ENCODE results near the gene DCC.

DCC gene

DNA sequence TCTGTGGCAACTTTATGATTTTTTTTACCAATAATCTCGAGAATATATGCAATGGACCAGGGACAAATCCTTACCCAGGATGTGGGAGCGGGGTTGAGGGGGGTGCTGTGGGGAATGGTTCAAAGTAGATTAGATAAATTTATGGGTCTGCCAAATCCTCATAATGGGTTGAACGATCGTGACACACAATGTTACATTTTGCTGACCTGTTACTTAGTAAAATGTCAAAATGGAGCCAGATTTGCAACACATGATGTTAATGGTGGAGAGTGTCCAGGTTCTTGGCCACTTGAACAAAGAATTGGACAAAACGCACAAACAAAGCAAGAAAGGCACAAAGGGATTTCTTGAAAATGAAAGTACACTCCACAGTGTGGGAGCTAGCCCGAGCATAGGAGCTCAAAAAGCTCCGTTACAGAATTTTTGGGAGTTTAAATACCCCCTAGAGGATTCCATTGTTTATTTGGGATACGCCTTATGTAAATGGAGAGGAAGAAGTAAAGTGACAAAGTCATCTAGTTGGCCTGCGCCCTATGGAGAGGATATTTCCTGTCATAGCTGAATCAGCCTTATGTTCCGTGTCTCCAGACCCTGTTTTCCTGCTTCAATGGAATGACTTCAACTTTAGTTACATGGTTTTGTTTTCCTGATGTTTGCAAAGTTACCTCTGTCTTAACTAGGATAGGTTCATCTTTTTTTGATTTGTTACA is 776.0 kb downstream of the DCC start:
- DNase-seq = no peak

DNA sequence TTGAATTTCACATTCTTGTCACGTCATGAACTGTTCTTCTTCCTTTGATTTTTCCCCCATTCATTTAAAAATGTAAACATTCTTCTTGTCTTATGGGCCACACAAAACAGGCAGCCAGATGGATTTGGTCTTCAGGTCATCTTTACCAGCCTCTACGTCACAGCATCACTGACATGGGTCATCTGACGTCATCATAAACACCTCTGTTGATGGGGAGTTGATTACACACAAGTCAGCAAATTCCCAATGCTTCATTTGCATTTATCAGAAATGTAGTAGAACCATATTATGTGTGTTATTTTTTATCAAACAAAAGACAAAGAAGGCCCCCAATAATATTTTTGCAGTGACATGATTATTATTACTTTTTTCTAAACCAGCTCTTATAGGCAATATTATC is 777.9 kb downstream of the DCC start:
- no peak for DNase-seq

DNA sequence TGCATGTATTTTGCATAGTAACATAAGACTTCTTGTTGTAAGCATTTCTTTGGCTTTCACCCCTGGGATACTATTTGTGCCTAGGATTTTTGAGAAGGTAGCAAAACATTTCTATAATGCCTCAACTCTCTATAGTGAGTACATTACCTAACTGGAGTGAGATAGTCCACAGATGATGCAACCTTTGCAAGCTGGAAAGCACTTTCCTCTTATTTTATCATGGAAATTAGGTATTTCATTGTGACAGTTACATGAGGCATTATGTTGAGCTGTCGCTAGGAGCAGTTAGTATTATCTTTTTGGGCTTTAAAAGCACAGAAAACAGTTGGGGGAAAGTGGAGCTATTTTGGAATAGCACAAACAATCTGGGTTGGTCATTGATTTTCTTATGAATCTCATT is 786.2 kb downstream of the DCC start:
- DNase-seq = no peak

DNA sequence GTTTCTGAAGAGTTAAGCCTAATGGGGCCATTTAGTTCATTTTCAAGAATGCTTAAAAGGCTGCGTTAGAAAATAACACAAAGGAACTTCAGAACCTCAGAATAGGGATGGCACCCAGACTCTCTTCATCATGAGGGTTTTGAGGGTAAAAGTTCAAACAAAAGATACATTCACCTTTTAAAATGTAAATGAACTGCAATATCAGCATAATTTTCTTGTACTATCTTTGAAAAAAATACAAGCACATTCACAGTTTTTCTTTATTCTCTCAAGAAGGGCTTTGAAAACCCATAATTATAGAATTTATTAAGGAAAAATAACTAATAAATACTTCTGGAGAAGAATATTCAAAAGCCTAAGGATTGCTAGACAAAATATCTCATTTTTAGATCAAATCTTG is 791.0 kb downstream of the DCC start:
- DNase-seq = no peak

DNA sequence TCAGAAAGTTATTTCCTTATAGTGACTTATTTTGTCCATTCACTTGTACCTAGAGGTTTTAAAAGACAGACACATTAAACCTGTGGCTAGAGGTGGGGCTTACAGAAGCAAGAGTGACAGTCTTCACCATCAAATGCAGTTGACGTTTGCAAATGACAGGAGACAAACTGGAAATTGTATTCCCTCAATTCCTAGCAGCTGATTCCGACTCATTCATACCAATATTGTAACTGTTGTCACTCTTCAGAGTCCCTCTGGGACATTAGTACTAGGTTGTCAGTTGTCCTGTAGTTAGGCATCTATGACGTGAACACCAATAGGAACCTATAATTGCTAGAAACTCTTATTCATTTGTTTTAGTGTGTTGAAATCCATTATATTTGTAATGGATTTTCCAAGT is 794.7 kb downstream of the DCC start:
- no peak for DNase-seq

DNA sequence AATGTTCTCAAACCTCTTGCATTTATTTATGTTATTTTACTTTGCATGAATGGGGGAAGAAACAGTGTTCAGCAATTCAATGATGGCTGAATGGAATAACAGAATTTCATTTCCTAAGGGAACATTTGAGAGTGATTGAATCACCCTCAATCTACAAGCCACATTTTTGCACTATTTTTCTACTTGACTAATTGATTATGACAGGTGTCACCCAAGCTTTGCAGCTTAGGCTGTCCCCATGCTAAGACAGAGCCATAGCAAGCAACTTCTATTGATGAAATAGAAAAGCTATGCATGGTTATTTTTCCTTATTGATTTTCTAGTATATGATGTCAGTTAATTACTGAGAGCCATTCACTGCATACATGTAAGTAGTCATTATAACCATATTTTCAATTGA is 795.7 kb downstream of the DCC start:
- DNase-seq = no peak

DNA sequence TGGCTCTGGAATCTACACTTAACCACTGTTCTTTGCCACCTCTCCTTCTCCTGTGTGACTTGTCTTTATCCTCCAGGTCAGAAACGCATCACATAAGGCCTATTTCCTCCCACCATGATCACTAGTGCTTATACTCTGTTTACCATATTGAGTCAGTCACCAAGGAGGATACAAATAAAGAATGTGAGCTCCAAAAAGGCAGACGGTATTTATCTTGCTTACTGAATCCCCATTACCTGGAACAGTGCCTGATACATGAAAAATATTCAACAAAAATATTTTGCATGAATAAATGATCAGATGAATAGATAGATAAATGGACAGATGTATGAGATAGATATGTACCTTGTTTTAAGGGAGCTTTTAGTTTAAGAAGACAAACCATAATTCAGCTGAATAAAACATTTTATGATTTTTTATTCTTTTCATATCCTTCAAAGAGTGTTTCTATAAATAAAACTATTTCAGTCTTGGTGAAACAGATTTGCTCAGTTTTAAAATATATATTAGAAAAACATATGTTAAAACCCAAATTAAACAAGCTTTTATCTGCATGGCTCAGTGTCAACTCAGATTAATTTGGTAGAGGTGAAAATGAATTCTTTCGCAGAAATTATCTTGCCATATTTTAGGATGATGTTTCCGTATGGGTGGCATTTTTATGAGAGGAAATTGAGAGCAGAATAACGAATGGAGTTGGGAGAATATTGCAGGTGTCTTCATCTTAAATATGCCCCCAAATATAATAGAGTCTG is 799.9 kb downstream of the DCC start:
- DNase-seq = no peak

DNA sequence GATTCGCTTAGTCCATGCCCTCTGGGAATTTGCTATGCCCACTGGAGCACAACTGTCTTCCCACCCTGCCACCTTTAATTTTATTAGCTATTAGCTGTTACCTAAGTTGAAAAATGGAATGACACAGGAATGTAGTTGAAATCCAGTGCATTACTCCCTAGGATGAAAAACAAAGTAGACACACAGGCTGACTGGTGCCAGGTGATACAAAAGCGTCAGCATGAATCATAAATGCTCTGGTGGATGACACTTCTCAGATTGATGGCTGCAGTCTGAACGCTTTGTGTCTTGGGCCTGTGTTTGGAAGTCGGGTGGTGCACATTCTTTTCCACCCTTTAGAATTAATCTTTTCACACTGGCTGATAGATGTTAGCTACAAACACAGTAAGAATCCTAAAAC is 802.0 kb downstream of the DCC start:
- no peak for DNase-seq

DNA sequence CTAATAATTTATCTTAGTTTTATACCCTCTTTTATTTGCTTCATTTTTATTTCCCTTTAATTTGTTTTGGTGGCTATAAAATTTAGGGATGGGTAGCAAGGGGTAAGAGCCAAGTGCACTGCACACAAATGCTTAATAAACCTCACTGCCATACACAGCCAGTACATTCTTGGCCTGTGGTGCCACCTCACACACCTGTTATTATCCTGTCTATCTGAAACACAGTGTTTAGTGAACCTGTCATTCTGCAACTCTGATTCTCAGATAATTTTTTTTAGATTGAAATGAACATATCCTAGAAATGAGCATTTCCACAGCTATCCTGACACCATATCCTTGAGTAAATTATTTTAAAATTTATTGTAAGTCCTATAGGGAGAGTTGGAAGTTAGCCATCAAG is 807.5 kb downstream of the DCC start:
- DNase-seq = peak; percentile 62

DNA sequence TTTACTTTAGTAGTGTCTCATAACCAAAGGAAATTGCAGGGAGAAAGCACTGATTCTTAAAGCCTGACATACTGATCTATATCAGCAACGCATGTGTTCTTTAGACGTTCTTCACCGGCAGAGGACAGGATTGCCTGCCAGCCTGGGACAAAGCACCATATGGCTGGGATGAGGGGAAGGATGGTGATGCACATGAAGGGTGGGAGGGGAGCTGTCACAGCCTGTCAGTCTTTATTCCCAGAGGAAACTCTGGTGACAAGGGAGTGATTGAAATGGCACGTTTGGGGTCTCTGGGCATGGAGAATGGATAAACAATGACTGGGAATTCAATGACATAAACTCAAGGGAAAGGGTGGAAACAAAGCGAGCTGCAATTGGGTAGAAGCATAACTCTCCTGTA is 808.1 kb downstream of the DCC start:
- DNase-seq = peak; percentile 97

DNA sequence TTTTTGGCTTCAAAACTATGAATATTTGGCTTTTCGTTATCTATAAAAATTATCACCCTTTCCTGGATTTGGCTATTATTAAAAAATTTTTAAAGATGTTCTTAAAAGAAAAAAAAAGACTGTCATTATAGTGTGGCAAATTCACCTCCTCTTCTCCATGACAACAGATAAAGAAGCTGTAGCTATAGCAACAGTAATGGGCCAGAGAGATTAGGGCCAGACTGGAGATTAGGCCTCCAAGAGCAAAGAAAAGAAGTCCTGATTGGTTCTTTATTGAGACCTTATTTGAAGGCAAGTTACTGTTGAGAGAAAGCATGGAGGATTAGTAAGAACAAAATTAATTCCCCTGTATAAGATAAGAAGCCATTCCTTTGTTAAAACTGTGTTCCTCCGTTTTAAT is 812.5 kb downstream of the DCC start:
- DNase-seq = no peak

DNA sequence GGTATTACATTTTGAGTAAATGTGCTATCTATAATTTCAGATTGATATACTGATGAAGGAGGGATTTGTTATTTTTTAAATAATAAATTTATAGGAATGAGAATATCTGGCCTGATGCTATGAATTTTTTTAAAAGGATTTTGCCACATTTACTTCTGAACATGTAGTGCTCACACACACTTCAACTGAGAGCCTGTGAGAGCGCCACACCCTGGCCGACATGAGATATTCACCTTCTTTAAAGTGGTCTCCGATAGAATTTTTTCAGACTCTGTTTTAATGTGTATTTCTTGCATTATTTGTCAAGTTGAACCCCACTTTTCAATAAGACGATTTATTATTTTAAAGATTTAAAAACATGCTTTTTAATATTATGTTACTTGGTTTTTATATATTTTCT is 813.3 kb downstream of the DCC start:
- no peak for DNase-seq

DNA sequence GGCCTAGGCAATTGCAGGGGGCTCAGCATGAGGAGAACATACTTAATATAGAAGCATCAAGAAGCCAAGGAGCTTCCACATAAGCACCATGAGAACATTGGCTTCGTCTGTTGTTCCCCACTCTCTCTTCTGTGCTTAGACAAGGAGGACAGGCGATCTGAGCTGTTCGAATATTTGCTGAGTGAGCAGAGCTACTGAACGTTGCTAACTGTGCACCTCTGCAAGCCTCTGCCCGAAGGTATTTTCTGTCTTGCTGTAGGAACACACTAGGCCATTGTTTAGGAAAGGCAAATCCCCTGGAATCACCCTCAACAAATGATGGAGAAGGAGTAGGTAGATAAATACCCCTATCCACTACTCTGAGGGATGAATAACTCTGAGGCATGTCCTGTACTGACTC is 813.8 kb downstream of the DCC start:
- no peak for DNase-seq

DNA sequence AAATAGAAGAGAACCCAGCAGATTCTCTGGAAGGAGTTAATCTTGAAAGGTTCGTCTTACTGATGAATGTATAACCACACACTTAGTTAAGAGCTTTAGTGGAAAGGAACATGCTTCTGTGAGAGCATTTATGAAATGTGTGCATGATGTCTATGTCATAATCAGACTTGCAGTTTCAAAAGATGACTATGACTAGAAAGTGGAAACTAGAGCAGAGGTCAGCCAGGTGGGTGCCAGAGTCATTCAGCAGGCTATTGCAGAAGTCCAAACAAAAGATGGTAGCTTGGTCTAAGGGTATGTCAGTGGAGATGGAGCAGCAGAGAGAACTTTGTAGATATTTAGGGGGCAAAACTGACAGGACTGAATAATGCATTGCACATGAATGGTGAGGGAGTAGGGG is 825.8 kb downstream of the DCC start:
- DNase-seq = no peak

DNA sequence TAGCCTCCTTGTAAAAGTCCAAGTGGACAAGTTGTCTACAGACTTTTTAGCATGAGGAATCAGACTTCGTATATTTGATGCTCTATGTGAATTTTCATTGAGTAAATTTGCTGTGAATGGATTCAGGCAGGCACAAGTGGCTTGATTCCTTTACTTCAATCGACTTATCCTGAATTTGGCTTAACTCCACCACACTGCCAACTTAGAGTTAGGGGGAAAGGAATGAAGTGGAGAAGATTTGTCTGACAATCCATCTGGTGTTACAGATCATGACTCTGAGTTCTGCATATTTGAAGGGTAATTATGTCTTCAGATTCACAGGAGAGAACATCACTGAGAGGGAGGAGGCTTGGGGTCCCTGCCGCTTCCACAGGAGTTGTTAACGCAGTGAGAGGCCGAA is 829.3 kb downstream of the DCC start:
- no peak for DNase-seq

DNA sequence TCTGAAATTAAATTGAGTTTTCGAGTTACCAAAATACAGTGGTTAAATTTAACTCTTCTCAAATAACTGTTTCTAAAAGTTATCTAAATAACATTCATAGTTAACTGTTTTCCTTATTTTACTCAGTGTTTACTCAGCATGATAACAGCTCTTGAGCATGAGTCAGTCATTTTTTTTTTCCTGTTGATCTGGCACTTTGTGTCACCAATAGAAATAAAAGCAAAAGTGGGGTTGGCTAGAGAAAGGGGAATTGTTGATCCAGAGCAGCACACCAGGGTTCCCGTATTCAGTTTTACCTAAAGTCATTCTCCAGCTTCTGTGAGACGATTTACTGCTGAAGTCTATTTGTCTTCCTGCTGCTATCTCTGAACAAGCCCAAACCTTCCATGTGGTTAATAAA is 851.6 kb downstream of the DCC start:
- DNase-seq = no peak

DNA sequence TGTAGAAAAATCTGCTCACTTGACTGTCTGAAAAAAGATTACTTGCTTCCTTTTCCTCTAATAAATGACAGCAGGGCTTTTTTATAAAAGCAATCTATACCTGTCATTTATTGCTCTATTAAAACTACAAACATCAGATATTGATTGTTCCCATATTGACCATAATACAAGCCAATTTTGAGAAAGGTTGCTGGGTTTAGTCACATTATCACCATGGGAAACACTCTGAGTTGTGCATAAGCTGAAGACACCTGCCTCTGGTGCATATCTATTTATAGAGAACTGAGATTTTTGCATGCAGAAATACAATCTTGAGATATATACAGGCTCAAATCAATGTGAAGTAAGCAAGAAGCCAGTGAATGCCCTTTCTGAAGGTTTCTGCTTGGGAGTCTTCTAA is 853.9 kb downstream of the DCC start:
- DNase-seq = no peak

DNA sequence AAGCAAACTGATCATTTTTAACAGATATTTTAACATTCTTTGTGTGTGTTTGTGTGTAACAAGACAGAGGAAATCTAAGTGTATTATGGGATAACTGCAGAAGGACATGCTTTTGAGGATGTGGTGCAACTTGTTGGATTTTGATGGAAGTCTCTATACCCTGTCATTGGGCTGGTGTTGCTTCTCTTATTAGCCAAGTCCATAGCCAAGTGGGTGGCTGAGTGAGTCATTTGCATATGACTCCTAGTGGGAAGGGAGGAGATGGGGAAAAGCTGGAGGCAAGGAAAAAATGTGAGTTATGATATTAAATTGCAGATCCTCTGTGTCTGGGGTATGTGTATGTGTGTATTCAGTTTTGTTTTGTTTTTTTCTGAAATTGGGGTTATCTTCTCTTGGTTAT is 879.9 kb downstream of the DCC start:
- DNase-seq = no peak

DNA sequence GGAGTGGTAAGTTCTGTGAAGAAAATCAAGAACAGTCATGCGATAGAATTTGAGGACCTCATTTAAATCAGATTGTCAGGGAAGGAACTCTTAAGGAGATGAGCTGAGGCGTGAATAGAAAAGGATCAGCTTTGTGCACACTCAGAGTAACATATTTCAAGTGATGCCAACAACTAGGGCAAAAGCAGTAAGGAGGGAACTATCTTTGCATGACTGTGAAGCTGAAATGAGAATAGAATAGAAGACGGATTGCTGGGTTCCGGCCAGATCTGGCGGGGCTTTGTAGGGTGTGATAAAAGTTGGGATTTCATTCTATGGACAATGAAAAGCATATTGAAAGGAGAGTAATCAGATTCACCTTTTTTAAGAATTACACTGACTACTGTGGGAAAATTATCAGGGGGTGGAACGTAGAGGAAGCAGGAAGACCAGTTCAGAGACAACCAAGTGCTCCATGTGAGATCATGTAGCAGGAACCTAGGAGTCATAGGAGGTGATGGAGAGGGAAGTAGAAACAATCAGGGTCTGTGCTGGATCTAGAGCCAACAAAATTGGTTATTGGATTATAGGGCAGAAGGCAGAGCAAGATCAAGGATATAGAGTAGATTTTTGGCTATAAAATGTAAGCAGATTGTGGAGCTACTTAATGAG is 884.3 kb downstream of the DCC start:
- no peak for DNase-seq

DNA sequence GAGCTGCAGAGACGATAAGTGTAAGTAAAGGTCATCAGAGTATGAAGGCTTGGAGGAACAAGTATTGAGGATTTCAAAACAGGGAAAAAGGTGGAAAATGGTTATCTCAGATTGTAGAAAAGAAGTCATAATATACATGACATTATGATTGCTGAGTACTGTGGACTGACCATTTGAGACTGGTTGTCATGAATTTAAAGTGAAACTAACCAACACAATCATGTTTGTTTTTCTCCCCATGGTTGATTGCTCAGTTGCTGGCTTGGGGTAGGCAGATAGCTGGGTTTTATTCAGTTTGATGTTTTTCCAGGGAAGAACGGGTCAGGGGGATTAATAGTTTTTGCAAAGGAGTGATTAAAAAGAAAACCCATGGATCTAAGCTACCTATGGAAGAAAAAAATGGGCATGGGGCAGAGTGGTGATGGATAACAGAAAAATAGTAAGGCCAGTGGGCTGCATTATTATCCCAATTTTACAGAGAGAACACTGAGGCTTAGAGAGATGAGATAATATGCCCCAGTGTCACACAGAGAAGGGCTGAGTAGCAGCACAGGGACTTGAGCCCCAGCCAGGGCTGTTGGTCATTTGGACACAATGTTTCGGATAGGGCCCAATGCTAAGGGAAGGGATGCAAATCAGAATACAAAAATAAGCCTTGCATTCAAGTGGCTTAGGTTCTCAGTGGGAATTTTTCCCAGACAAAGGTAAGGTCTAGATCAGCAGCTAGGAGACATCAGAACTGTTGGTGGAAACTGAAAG is 885.7 kb downstream of the DCC start:
- DNase-seq = no peak

DNA sequence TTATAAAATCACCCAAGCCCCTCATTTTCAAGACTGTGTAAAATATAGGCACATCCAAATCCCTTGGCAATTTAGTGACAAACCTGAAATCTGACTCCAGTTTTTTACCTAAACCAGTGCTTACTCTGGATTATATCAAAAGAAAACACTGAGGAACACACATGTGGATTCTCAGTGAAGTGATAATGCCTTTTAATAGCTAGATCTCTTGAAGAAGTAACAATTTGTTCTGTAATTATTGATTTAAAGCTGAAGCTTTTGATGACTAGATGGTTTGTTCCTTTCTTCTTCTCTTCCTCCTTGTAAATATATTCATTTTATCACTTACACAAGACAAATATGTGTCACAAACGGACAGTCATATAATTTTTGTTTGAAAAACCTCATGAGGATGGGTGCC is 894.6 kb downstream of the DCC start:
- DNase-seq = no peak

DNA sequence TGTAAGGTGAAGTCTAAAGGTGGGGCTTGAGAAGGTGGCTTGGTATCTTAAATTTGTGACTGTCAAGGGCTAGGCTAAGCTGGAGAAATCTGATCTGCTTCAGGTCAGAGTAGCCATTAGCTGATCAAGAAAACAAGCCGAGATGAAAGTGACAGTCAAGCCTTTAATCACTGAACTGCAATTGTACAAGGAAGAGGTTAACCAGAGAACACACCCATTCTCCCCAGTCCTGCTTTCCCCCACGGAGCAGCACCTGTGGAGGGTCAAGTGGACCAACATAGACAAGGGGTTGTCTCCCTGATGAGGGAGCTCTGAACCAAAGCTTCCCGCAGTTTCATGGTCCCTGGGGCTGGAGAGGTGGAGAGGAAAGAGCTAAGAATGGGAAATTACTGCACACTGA is 901.2 kb downstream of the DCC start:
- DNase-seq = no peak

DNA sequence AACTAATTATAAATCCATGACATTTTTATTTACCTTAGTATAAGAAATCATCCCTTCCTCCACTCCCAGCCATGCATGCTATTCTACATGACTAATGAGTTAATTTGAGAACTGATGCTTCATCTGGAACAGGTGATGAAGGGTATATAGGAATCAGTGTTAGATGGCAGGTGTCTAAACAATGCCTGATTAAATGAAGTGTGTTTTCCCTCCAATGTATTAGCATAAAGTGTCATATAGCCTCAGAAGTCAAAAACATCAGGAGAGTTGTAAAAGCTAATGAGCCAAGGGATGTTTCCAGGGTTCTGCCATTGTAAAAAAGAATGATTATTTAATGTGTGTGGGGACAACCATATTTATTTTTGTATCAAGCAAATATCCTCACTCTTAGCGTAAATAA is 913.8 kb downstream of the DCC start:
- peak; percentile 66 for DNase-seq

DNA sequence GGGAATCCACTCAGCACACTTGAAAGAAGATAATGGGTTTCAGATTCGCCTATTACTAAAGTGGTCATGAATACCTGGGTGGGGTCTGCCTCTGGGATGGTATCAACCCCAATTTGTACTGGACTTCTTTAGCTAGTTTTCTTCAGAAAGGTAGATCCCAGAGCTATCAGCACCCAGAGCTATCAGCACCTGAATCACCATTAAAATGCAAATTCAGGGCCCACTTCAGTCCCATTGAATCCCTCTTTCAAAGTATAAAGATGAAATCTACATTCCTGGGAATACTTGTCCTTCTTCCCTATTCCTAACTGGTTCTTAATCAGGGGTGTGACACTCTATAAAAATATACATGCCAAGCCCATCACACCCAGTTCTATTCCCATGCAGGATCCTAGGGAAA is 914.3 kb downstream of the DCC start:
- no peak for DNase-seq
